GM19324 (cell line): ENCODE data around the gene NUPR1.
"Not testable (repeated sequence)": the region's sequence is repeated elsewhere in the genome, so short reads cannot be mapped to it uniquely, and the experiment has no call there.

Source experiments
- ATAC-seq: cut with Tn5 transposase; IDR thresholded peaks from one replicate; pipeline ENCODE4 v1.9.1; 2021; ENCODE audit warnings: mild to moderate bottlenecking, moderate library complexity; ENCODE audit not compliant: unreplicated experiment, low FRiP score

Gene NUPR1

GRCh38 chr16:28538733-28539596 lies at the start of gene NUPR1:
Gene NUPR1 (minus strand): TSS chr16:28538974. CDS start chr16:28538907, 67 bp downstream.
- ATAC-seq, result no peak

- ATAC-seq, result no peak
Measured at GRCh38 chr16:28587386-28587785, 48.6 kb upstream of the NUPR1 start.

- ATAC-seq, result no peak
Measured at GRCh38 chr16:28586466-28586865, 47.7 kb upstream of the NUPR1 start.

- no peak for ATAC-seq
Measured at GRCh38 chr16:28585674-28586073, 46.9 kb upstream of the NUPR1 start.

GRCh38 chr16:28580726-28581315 lies 42.0 kb upstream of the NUPR1 start:
- ATAC-seq, result no peak

- no peak for ATAC-seq
Measured at GRCh38 chr16:28575446-28576109, 36.8 kb upstream of the NUPR1 start.

GRCh38 chr16:28574925-28575324 lies 36.2 kb upstream of the NUPR1 start:
- no peak for ATAC-seq

- ATAC-seq, result no peak
Measured at GRCh38 chr16:28573738-28574718, 35.3 kb upstream of the NUPR1 start.

GRCh38 chr16:28572696-28573510 lies 34.1 kb upstream of the NUPR1 start:
- ATAC-seq, result no peak

GRCh38 chr16:28569968-28570752 lies 31.4 kb upstream of the NUPR1 start:
- no peak for ATAC-seq

- ATAC-seq, result no peak
Measured at GRCh38 chr16:28569021-28569420, 30.2 kb upstream of the NUPR1 start.

- ATAC-seq, result no peak
Measured at GRCh38 chr16:28567292-28567691, 28.5 kb upstream of the NUPR1 start.

- not testable (repeated sequence) for ATAC-seq
Measured at GRCh38 chr16:28566233-28566925, 27.6 kb upstream of the NUPR1 start.

GRCh38 chr16:28563218-28563617 lies 24.4 kb upstream of the NUPR1 start:
- ATAC-seq, result no peak

- ATAC-seq, result no peak
Measured at GRCh38 chr16:28562199-28562598, 23.4 kb upstream of the NUPR1 start.

GRCh38 chr16:28561557-28562187 lies 22.9 kb upstream of the NUPR1 start:
- ATAC-seq, result no peak

GRCh38 chr16:28558456-28558855 lies 19.7 kb upstream of the NUPR1 start:
- ATAC-seq, result no peak

GRCh38 chr16:28556914-28557320 lies 18.1 kb upstream of the NUPR1 start:
- no peak for ATAC-seq
